Islet of Langerhans (tissue), 1 donor: Measurements from ENCODE around the gene GOLGA6L10.
"Not testable (repeated sequence)": the region's sequence is repeated elsewhere in the genome, so short reads cannot be mapped to it uniquely, and the experiment has no call there.

Experiments
- FAIRE-seq: peaks from one replicate; lab custom pipeline; 2011; peaks lifted over from hg19 to GRCh38; lab: Jason Lieb, UNC

Gene GOLGA6L10

DNA sequence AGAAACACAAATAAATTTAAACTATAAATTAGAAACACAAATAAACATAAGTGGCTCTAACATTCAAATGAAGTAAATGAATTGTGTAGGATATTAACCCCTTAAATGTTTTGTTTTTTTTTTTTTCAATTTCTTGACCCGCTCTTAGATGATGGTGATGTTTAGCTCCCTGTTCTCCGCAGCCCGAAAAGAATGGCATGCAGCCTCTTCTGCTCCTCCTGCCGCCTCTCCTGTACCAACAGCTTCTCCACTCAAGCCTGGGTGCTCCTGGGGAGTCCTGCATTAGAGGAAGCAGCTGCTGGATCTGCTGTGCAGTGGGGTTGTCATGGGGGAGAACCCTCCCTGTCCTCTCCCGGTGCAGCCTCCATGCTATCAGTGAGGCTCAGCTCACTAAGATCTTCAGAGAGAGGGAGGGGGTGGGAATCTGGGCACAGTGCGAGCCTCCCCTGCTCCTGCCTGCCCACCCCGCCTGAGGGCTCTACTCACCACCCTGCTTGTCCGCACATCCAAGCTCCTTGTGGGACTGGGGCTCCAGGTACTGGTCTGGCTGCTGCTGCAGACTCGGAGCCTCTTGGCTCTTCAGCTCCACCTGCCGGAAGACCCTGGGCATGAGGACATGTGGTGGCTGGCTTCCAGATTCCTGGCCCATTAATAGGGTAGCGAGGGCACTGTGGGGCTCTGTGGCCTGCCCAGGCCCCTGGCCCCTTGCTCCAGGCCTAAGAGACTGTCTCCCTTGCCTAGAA is 6.5 kb downstream of the GOLGA6L10 start:
- not testable (repeated sequence) for FAIRE-seq

- FAIRE-seq, result not testable (repeated sequence)
Observed at GRCh38 chr15:82338573-82338972, 10.7 kb downstream of the GOLGA6L10 start.

DNA sequence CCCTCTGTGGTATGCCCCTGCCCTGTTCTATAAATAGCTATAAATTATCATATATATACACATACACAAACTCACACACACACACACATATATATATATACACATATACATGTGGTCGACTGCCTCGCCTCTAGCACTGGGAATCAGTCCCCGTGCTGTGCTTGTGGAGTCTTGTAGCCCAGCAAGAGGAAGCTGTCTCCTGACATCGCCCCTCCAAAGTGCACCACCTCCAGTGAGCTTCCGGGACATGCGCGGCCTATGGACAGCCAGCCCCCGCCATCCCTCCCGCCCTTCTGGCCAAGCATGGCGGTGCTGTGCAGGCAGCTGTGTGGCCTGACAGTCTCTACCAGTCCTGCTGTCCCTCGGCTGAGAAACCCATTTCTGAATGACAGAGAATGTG is 11.2 kb downstream of the GOLGA6L10 start:
- FAIRE-seq, result not testable (repeated sequence)

DNA sequence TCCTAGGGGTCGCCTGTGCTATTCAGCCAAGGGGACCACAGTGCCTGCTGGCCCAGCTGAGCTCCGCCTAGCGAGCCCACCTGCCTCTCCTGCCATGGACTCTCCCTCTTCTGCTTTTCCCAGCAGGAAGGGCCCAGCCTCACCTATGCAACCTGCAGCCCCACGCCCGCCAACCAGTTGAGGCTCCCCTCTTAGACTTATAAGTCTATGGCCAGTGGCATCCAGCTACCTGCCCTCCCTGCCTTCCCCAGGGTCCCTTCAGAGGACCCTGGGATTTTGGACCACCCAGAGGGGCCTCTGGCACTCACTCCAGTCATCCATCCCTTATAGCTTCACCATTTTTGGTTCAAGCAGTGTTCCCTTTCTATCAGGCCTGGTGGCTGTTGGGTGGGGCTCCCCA is 12.2 kb downstream of the GOLGA6L10 start:
- FAIRE-seq, result not testable (repeated sequence)

DNA sequence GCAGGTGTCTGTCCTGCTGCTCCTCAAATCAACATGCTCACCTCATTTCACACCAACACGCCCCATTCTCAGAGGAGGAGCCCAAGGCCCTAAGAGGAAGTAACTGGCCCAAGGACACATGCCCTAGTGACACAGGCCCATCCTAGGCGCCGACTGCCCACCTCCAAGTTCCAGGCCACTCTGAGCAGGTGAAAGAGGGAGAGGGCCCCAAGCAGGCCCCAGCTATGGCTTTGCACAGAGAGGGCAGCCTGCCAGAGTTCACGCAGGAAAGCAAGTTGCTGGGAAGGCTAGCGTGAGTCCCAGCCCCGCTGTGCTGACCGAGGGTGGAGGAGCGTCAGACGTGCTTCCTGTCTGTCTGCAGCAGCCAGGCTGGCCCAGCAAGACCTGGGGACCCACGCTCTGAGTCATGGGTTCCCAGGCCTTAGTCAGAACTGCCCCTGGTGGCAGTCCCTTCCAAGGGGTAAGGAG is 13.1 kb downstream of the GOLGA6L10 start:
- not testable (repeated sequence) for FAIRE-seq

GRCh38 chr15:82335006-82335405 is 14.3 kb downstream of the GOLGA6L10 start:
- FAIRE-seq, result not testable (repeated sequence)

- not testable (repeated sequence) for FAIRE-seq
Observed at GRCh38 chr15:82334554-82334932, 14.7 kb downstream of the GOLGA6L10 start.

DNA sequence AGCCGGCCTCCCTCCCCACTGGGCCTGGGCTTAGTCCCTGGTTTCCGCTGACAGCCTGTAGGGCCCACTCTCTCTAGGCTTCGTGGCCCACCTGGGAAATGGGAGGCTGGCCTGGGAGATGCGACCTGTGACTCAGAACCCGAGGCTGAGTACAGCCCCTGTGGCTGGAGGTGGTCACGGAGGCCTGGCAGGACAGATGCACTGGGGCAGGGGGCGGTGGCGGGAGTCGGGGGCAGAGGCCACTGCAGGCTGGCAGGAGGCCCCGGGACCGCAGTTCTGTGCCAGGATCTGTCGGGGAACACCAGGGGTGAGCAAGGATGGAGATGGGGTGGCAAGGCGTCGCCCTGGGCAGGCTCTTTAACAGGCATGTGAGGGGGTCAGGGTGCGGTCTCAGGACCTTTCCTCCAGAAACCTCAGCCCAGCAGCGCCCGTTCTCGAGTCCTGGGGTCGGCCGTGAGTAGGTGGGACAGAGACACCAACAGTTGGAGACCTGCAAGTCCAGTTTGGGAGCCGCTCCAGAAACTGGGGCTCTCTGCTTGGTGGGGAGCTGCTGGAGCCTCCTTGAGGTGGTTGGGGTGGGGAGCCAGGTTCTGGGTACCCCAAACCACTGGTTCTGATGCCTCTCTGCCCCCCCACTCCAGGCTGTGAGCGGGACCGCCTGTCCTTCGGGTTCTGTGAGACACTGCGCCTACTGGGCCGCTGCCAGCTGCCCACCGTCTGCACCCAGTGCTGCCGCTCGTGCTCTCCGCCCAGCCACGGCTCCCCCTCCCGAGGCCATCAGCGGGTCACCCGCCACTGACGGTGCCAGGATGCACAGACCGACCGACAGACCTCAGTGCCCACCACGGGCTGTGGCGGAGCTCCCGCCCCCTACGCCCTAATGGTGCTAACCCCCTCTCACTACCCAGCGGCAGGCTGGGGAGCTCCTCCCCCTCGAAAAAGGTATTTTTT is 15.4 kb downstream of the GOLGA6L10 start:
- FAIRE-seq, result not testable (repeated sequence)

- not testable (repeated sequence) for FAIRE-seq
Observed at GRCh38 chr15:82332711-82333602, 16.3 kb downstream of the GOLGA6L10 start.

GRCh38 chr15:82331576-82332304 is 17.5 kb downstream of the GOLGA6L10 start:
- not testable (repeated sequence) for FAIRE-seq

DNA sequence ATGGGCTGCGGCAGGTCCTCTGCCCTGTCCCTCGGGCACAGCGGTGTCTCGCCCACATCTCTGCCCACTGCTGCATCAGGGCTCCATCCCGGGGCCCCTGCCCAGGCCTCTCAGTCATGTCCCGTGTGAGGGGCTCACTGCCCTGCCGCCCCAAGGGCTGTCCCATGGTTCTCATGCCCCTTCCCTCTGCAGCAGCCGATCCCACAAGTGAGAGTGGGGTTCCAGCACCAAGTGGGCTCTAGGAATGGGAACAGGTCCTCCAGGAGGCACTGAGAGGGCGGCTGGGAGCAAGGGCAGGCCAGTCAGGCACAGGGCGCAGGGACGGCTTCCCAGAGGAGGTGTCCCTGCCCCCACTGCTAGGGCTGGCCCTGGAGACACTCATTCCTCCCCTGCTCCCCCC is 18.4 kb downstream of the GOLGA6L10 start:
- FAIRE-seq, result not testable (repeated sequence)

DNA sequence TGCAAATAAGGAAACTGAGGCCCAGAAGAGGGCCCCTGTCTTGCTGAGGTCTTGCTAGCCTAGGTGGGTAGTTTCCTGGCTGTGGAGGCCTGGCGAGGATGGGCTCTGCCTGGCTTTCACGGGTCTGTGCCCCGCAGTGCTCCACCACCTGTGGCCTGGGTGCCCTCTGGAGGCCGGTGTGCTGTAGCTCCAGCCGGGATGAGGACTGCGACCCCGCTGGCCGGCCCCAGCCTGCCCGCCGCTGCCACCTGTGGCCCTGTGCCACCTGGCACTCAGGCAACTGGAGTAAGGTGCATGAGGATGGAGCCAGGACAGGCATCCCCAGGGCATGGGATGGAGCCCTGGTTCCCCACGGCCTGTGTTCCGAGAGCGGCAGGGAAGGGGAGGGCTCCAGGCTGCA is 20.2 kb downstream of the GOLGA6L10 start:
- not testable (repeated sequence) for FAIRE-seq

DNA sequence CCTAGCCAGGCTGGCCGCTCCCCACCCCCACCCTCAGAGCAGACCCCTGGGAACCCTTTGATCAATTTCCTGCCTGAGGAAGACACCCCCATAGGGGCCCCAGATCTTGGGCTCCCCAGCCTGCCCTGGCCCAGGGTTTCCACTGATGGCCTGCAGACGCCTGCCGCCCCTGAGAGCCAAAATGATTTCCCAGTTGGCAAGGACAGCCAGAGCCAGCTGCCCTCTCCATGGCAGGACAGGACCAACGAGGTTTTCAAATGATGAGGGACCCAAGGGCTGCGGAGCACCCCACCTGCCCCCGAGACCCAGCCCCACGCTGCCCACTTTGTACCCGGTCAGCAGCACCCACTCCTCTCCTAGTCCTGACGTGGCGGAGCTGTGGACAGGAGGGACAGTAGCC is 21.9 kb downstream of the GOLGA6L10 start:
- not testable (repeated sequence) for FAIRE-seq

DNA sequence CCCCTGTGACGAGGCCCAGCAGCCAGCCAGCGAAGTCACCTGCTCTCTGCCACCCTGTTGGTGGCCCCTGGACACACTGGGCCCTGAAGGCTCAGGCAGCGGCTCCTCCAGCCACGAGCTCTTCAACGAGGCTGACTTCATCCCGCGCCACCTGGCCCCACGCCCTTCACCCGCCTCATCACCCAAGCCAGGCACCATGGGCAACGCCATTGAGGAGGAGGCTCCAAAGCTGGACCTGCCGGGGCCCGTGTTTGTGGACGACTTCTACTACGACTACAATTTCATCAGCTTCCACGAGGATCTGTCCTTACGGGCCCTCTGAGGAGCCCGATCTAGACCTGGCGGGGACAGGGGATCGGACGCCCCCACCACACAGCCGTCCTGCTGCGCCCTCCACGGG is 22.4 kb downstream of the GOLGA6L10 start:
- not testable (repeated sequence) for FAIRE-seq

DNA sequence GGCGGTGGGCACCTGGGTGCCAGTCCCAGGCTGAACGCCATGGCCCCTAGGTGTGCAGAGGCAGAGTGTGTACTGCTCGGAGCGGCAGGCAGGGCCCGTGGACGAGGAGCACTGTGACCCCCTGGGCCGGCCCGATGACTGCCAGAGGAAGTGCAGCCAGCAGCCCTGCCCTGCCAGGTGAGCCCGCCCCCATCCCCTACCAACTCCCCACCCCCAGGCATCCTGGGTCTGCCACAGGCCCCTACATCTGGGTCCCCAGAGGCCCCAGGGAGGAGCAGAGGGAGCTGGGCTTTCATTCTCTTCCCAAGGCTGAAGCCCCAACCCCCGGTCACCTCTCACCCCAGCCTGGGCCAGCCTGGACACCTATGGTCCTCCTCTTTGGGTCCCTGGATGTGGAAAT is 23.6 kb downstream of the GOLGA6L10 start:
- FAIRE-seq, result not testable (repeated sequence)

DNA sequence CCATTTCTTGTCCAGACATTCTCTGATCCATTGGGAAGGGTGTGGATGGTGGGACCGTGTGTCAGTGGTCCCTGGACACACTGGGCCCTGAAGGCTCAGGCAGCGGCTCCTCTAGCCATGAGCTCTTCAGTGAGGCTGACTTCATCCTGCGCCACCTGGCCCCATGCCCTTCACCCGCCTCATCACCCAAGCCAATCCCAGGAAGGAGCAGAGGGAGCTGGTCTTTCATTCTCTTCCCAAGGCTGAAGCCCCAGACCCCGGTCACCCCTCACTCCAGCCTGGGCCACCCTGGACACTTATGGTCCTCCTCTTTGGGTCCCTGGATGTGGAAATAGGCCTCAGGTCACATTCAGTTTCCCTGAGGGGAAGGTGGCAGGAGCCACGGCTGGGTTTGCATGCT is 24.4 kb downstream of the GOLGA6L10 start:
- FAIRE-seq, result not testable (repeated sequence)

- not testable (repeated sequence) for FAIRE-seq
Observed at GRCh38 chr15:82322488-82322887, 26.8 kb downstream of the GOLGA6L10 start.

DNA sequence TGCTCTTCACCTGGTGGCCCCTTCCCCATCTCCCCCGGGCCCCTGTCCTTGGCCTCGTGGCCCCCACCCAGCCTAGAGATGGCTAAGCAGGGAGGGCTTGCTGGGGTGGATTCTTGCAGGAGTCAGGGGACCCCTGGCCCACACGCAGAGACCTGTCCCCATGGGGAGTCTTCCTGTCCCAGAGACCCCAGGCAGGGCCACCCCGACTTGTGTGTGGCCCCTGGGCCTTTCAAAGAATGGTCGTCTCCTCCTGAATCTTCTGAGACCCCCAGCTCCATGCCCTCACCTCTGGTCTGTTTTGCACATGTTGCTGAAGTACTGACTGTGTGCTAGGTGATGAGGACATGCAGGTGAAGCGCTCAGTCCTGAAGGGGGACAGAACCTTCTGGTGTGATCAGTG is 28.4 kb downstream of the GOLGA6L10 start:
- not testable (repeated sequence) for FAIRE-seq

GRCh38 chr15:82319522-82320278 is 29.6 kb downstream of the GOLGA6L10 start:
- not testable (repeated sequence) for FAIRE-seq

GRCh38 chr15:82318281-82318680 is 31.0 kb downstream of the GOLGA6L10 start:
- not testable (repeated sequence) for FAIRE-seq
